Measurements from ENCODE around the gene C1orf141. TPM values are rescaled to one million over a fixed set of nuclear protein-coding genes. Genes with fewer than 3 reads are reported as not detected.

The C1orf141 gene
- total RNA-seq, 2 donors from 2014 or later, result 5.4 TPM; not detected in 1

DNA sequence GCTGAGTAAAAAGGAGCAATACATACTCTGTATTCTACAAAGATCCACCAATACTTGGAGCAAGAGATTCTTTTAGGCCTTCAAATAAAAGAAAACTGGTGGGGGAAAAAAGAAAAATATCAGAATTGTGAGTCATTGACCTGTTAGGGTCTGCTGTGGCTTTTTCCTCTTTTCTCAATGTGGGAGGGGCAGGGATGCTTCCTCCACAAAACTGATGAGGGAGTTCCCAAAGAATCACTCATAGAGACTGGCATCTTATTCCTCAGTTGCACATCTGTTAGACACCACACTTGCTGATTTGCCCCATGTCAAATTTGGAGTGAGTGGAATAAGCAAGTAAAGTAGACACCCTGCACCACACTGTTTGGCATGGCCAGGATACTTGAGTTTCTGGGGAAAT, 16.6 kb downstream of the C1orf141 start:
- TF ChIP-seq, protein P1, sequence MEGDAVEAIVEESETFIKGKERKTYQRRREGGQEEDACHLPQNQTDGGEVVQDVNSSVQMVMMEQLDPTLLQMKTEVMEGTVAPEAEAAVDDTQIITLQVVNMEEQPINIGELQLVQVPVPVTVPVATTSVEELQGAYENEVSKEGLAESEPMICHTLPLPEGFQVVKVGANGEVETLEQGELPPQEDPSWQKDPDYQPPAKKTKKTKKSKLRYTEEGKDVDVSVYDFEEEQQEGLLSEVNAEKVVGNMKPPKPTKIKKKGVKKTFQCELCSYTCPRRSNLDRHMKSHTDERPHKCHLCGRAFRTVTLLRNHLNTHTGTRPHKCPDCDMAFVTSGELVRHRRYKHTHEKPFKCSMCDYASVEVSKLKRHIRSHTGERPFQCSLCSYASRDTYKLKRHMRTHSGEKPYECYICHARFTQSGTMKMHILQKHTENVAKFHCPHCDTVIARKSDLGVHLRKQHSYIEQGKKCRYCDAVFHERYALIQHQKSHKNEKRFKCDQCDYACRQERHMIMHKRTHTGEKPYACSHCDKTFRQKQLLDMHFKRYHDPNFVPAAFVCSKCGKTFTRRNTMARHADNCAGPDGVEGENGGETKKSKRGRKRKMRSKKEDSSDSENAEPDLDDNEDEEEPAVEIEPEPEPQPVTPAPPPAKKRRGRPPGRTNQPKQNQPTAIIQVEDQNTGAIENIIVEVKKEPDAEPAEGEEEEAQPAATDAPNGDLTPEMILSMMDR (IDR thresholded peaks at IDR 0.05), result no peak
- TF ChIP-seq POLR2AphosphoS5 (IDR thresholded peaks at IDR 0.05) (no peak), POLR2A (IDR thresholded peaks at IDR 0.05) (no peak)
- H3K27ac ChIP-seq, result no peak overlapping the region
- no peaks in the 10 kb centered on the region for H3K36me3 ChIP-seq
- no peak for DNase-seq (ENCODE audit: low spot score)
- H3K4me1 ChIP-seq (replicated peaks), result no peaks in the 10 kb centered on the region
- intact Hi-C loops (cut with DNase I), result no loop called here
- no peaks in the 10 kb centered on the region for H3K9me3 ChIP-seq
- no peaks in the 10 kb centered on the region for H3K27me3 ChIP-seq (replicated peaks; ENCODE audit: insufficient read depth)
- H3K4me3 ChIP-seq, result no peak overlapping the region

- no peak for DNase-seq (ENCODE audit: low spot score)
- TF ChIP-seq, protein P1 (IDR thresholded peaks at IDR 0.05), result no peak
- TF ChIP-seq POLR2A (IDR thresholded peaks at IDR 0.05), result no peak
- TF ChIP-seq POLR2AphosphoS5 (IDR thresholded peaks at IDR 0.05), result no peak
- intact Hi-C loops (cut with DNase I), result no loop called here
- 46% methylated on average over 2 of the region's 2 CpGs for WGBS
- Histone ChIP-seq H3K4me3 (no peak overlapping the region), H3K27ac (no peak overlapping the region), H3K9me3 (no peaks in the 10 kb centered on the region), H3K4me1 (replicated peaks) (no peaks in the 10 kb centered on the region), H3K27me3 (replicated peaks; ENCODE audit: insufficient read depth) (no peaks in the 10 kb centered on the region), H3K36me3 (no peaks in the 10 kb centered on the region)
These were observed 20.6 kb downstream of the C1orf141 start for GRCh38 chr1:67114162-67114561.

DNA sequence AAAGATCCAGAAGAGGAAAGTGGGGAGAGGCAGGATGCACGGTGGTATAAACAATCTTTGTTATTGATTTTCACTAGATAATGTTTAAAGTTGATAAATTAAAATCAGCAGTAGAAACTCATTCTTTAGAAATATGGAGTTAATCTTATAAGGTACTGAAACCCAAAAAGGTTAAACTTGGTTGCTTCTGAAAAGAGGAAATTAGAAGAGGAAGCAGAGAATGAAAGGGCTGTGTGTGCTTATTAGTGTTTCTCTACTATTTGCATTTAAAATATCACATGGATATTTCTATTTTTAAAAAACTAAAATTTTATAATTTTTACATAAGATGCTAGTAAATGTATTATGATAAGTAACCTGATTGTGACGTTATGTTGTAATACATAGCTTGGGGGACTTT, 24.4 kb downstream of the C1orf141 start:
- no peak for DNase-seq (ENCODE audit: low spot score)
- Histone ChIP-seq H3K4me1 (replicated peaks) (no peaks in the 10 kb centered on the region), H3K36me3 (no peaks in the 10 kb centered on the region), H3K27ac (no peak overlapping the region), H3K4me3 (no peak overlapping the region), H3K27me3 (replicated peaks; ENCODE audit: insufficient read depth) (no peaks in the 10 kb centered on the region), H3K9me3 (no peaks in the 10 kb centered on the region)
- intact Hi-C loops (cut with DNase I), result no loop called here
- 14% methylated on average over 2 of the region's 2 CpGs for WGBS
- TF ChIP-seq POLR2A (IDR thresholded peaks at IDR 0.05) (no peak), POLR2AphosphoS5 (IDR thresholded peaks at IDR 0.05) (no peak)
- TF ChIP-seq, protein P1 (IDR thresholded peaks at IDR 0.05), result no peak

DNA sequence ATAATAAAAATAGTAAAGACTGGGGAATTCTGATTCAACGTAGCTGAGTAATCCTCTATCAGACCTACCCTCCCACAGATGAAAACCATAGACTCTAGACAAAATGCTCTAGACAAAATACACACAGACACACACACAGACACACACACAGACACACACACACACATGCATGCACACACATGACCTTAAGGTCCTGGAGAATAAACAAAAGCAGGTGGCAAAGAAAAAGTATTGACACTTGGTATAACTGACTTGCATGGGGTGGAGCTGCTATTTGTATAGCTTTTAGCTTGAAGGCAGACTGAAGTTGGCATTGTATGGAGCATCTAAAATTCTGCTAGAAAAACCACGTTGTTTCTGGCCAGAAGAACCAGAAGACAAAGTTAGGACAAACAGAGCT, 29.3 kb downstream of the C1orf141 start:
- 59% methylated on average over 2 of the region's 2 CpGs for WGBS
- no peak for DNase-seq (ENCODE audit: low spot score)
- no peaks in the 10 kb centered on the region for H3K27me3 ChIP-seq (replicated peaks; ENCODE audit: insufficient read depth)
- intact Hi-C loops (cut with DNase I), result no loop called here
- TF ChIP-seq, protein P1 (IDR thresholded peaks at IDR 0.05), result no peak
- TF ChIP-seq POLR2A (IDR thresholded peaks at IDR 0.05) (no peak), POLR2AphosphoS5 (IDR thresholded peaks at IDR 0.05) (no peak)
- H3K9me3 ChIP-seq, result no peaks in the 10 kb centered on the region
- H3K4me3 ChIP-seq, result no peak overlapping the region
- no peaks in the 10 kb centered on the region for H3K36me3 ChIP-seq
- no peak overlapping the region for H3K27ac ChIP-seq
- H3K4me1 ChIP-seq (replicated peaks), result no peaks in the 10 kb centered on the region

- H3K9me3 ChIP-seq, result no peaks in the 10 kb centered on the region
- no peak overlapping the region for H3K4me3 ChIP-seq
- no peak for DNase-seq (ENCODE audit: low spot score)
- H3K4me1 ChIP-seq (replicated peaks), result no peaks in the 10 kb centered on the region
- no peaks in the 10 kb centered on the region for H3K36me3 ChIP-seq
- no peak overlapping the region for H3K27ac ChIP-seq
- no peaks in the 10 kb centered on the region for H3K27me3 ChIP-seq (replicated peaks; ENCODE audit: insufficient read depth)
- 89% methylated on average over 1 of the region's 1 CpG for WGBS
- no peak for TF ChIP-seq POLR2A (IDR thresholded peaks at IDR 0.05)
- TF ChIP-seq, protein P1 (IDR thresholded peaks at IDR 0.05), result no peak
- no peak for TF ChIP-seq POLR2AphosphoS5 (IDR thresholded peaks at IDR 0.05)
- intact Hi-C loops (cut with DNase I), result no loop called here
These were observed 31.2 kb downstream of the C1orf141 start for GRCh38 chr1:67103548-67103947.
